ENCODE data around the gene MTARC1. TPM values are rescaled to one million over a fixed set of nuclear protein-coding genes. Genes with fewer than 3 reads are reported as not detected.
A peak's percentile ranks its signal among the peaks of the same experiment; 100 is the strongest.

MTARC1 gene
- total and polyA plus RNA-seq, 2 donors (not counting 1 experiment from before 2014, with no cell fraction given): 0.49 to 2.9 TPM

DNA sequence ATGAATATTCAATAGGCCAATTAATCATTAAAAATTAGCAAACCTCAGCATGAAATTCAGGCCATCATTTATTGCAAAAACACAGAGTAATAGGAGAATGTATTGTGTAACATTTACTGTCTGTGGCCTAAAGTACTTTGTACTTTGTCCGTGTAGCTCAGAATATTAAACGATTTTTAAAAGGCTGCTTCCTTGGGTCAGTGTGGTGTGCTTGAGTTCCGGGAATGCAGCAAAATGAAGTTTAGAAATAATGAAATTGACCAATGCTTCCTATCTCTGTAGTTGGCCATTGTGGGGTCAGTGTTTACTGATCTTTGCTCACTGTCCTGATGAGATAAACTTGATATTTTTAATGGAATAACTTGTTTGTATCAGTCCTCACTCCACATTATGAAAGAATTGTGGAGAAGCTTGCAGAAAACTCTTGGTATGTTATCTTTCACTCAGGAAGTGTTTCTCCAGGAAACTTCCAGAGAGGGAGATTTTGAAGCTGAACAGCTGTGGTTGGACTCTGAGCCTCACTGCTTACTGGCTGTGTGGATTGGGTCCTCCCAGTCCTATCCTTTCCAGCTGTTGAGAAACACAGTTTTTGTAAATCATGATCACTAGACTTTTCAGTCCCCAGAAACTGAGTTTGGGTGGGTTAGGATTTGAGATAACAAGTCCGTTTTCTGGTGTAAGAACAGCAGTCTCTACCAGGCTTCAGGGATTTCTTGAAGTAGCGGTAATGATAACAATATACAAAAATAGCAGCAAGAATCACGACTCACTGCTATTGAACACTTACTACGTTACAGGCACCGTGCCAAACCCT, 19.2 kb upstream of the MTARC1 start:
- ChIA-PET CTCF (interaction anchor here (1.3 kb wide), 1 partner anchor 34 kb away, joined by 4 read pairs; no protein-coding TSS in a partner anchor), POLR2A (interaction anchor here (0.5 to 0.6 kb wide), 3 partner anchors 35 to 780 kb away, joined by 4 to 5 read pairs (median 4); partner anchors contain the start of gene HLX)
- ATAC-seq (ENCODE audit: low read depth) (no peak), DNase-seq (no peak)
- TF ChIP-seq, protein P1, sequence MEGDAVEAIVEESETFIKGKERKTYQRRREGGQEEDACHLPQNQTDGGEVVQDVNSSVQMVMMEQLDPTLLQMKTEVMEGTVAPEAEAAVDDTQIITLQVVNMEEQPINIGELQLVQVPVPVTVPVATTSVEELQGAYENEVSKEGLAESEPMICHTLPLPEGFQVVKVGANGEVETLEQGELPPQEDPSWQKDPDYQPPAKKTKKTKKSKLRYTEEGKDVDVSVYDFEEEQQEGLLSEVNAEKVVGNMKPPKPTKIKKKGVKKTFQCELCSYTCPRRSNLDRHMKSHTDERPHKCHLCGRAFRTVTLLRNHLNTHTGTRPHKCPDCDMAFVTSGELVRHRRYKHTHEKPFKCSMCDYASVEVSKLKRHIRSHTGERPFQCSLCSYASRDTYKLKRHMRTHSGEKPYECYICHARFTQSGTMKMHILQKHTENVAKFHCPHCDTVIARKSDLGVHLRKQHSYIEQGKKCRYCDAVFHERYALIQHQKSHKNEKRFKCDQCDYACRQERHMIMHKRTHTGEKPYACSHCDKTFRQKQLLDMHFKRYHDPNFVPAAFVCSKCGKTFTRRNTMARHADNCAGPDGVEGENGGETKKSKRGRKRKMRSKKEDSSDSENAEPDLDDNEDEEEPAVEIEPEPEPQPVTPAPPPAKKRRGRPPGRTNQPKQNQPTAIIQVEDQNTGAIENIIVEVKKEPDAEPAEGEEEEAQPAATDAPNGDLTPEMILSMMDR (IDR thresholded peaks at IDR 0.05): no peak
- TF ChIP-seq EZH2 (IDR thresholded peaks at IDR 0.05; ENCODE audit: borderline replicate concordance, insufficient read depth, low read depth, low read length, poor library complexity, severe bottlenecking): no peak
- H3K4me3 Mint-ChIP-seq: no peak overlapping the region
- H3K4me1 Mint-ChIP-seq: peaks cover 32% of the 10 kb centered on the region
- Histone ChIP-seq H4K20me1 (ENCODE audit: control insufficient read depth, insufficient read depth, low read length, poor library complexity, severe bottlenecking) (no peaks in the 10 kb centered on the region), H3K9me3 (ENCODE audit: control extremely low read depth in 1 of 3, control insufficient read depth in 2 of 3, insufficient read depth in 1 of 3, low read length in 2 of 3) (no peaks in the 10 kb centered on the region), H3K4me3 (ENCODE audit: control extremely low read depth in 1 of 5, extremely low read depth in 1 of 5, insufficient read depth in 1 of 5, low read depth in 2 of 5, low read length in 4 of 5) (no peak overlapping the region), H3K27me3 (replicated peaks in 1 of 4; ENCODE audit: control extremely low read depth in 1 of 4, control insufficient read depth in 3 of 4, insufficient read depth in 4 of 4, low read length in 3 of 4) (no peaks in the 10 kb centered on the region), H3K27ac (ENCODE audit: low read length in 2 of 2) (no peak overlapping the region), H3K9ac (ENCODE audit: low read length) (no peak overlapping the region), H3K36me3 (replicated peaks in 1 of 2; ENCODE audit: control extremely low read depth in 1 of 2, control insufficient read depth in 1 of 2, extremely low read depth in 1 of 2, insufficient read depth in 2 of 2, low read length in 1 of 2) (no peaks in the 10 kb centered on the region), H3K4me1 (ENCODE audit: control insufficient read depth in 2 of 2, insufficient read depth in 2 of 2, low read length in 2 of 2) (peaks cover 21% of the 10 kb centered on the region in 2 donors), H2AFZ (ENCODE audit: insufficient read depth, low read depth, low read length, poor library complexity, severe bottlenecking) (no peak overlapping the region), H3K79me2 (ENCODE audit: control insufficient read depth, insufficient read depth, low read length) (no peaks in the 10 kb centered on the region), H3K4me2 (replicated peaks; ENCODE audit: low read depth, low read length, poor library complexity, severe bottlenecking) (no peak overlapping the region)
- H3K27me3 Mint-ChIP-seq: no peaks in the 10 kb centered on the region
- intact Hi-C loops (cut with micrococcal nuclease): no loop called here
- H3K27ac Mint-ChIP-seq: peak overlapping the region; percentile 60
- WGBS (ENCODE audit: insufficient coverage): 33% methylated on average over 1 of the region's 8 CpGs
- H3K9me3 Mint-ChIP-seq (ENCODE audit: insufficient read depth): no peaks in the 10 kb centered on the region

- Histone ChIP-seq H3K36me3 (replicated peaks in 1 of 2; ENCODE audit: control extremely low read depth in 1 of 2, control insufficient read depth in 1 of 2, extremely low read depth in 1 of 2, insufficient read depth in 2 of 2, low read length in 1 of 2) (no peaks in the 10 kb centered on the region), H3K9me3 (ENCODE audit: control extremely low read depth in 1 of 3, control insufficient read depth in 2 of 3, insufficient read depth in 1 of 3, low read length in 2 of 3) (no peaks in the 10 kb centered on the region), H3K4me3 (ENCODE audit: control extremely low read depth in 1 of 5, extremely low read depth in 1 of 5, insufficient read depth in 1 of 5, low read depth in 2 of 5, low read length in 4 of 5) (no peak overlapping the region), H3K79me2 (ENCODE audit: control insufficient read depth, insufficient read depth, low read length) (no peaks in the 10 kb centered on the region), H3K4me1 (ENCODE audit: control insufficient read depth in 2 of 2, insufficient read depth in 2 of 2, low read length in 2 of 2) (peaks cover 21% of the 10 kb centered on the region in 2 donors), H3K9ac (ENCODE audit: low read length) (no peak overlapping the region), H3K27me3 (replicated peaks in 1 of 4; ENCODE audit: control extremely low read depth in 1 of 4, control insufficient read depth in 3 of 4, insufficient read depth in 4 of 4, low read length in 3 of 4) (no peaks in the 10 kb centered on the region), H4K20me1 (ENCODE audit: control insufficient read depth, insufficient read depth, low read length, poor library complexity, severe bottlenecking) (no peaks in the 10 kb centered on the region), H3K27ac (ENCODE audit: low read length in 2 of 2) (peak overlapping the region in 1 of 2 donors; percentile 100), H2AFZ (ENCODE audit: insufficient read depth, low read depth, low read length, poor library complexity, severe bottlenecking) (no peak overlapping the region), H3K4me2 (replicated peaks; ENCODE audit: low read depth, low read length, poor library complexity, severe bottlenecking) (no peak overlapping the region)
- intact Hi-C loops (cut with micrococcal nuclease): no loop called here
- ChIA-PET CTCF (interaction anchor here (1.3 kb wide), 1 partner anchor 34 kb away, joined by 4 read pairs; no protein-coding TSS in a partner anchor), POLR2A (interaction anchor here (0.6 to 1.1 kb wide), 2 partner anchors 20 to 111 kb away, joined by 3 to 4 read pairs; partner anchors contain the start of genes HLX and MTARC2)
- peak overlapping the region; percentile 60 for H3K27ac Mint-ChIP-seq
- H3K27me3 Mint-ChIP-seq: no peaks in the 10 kb centered on the region
- ATAC-seq (ENCODE audit: low read depth): no peak
- TF ChIP-seq EZH2 (IDR thresholded peaks at IDR 0.05; ENCODE audit: borderline replicate concordance, insufficient read depth, low read depth, low read length, poor library complexity, severe bottlenecking): no peak
- TF ChIP-seq, protein P1 (IDR thresholded peaks at IDR 0.05): no peak
- H3K4me3 Mint-ChIP-seq: no peak overlapping the region
- no peaks in the 10 kb centered on the region for H3K9me3 Mint-ChIP-seq (ENCODE audit: insufficient read depth)
- 83% methylated on average over 5 of the region's 5 CpGs for WGBS (ENCODE audit: insufficient coverage)
- peaks cover 37% of the 10 kb centered on the region for H3K4me1 Mint-ChIP-seq
- no peak for DNase-seq
Observed at GRCh38 chr1:220768126-220768601, 18.5 kb upstream of the MTARC1 start.

Measured in B cell (primary cell).